Body of pancreas (tissue), 4 donors: ENCODE data around the gene SV2B. TPM values are rescaled to one million over a fixed set of nuclear protein-coding genes. Genes with fewer than 3 reads are reported as not detected.

Experiments
- ATAC-seq: fragments of 150-250 bp; one replicate; pipeline ENCODE4 v1.9.1; 2016
- DNase-seq, 4 donors: peaks; one replicate each; pipeline ENCODE4 v3.0.0-alpha.2; 2019
- H3K27ac ChIP-seq, 4 donors: fragments of 200-600 bp; sonication (generic); 1 replicate in 3 of 4; 2 replicates in 1 of 4; pipeline versions ENCODE4 v1.5.1 to v1.6.1; 2016 to 2019; ENCODE audit warnings: mild to moderate bottlenecking in 1 of 4, mixed read lengths in 1 of 4, moderate library complexity in 1 of 4
- H3K27me3 ChIP-seq, 2 donors: fragments of 200-600 bp; sonication (generic); one replicate each; pipeline ENCODE4 v1.6.0; 2016; ENCODE audit warnings: mild to moderate bottlenecking in 1 of 2
- H3K36me3 ChIP-seq, 2 donors: fragments of 200-600 bp; sonication (generic); replicated peaks in 1 of 2; 2 replicates each; pipeline ENCODE4 v1.5.1; 2016; ENCODE audit warnings: low read depth in 2 of 2; ENCODE audit not compliant: insufficient read depth in 1 of 2
- H3K4me1 ChIP-seq: fragments of 200-600 bp; sonication (generic); one replicate; pipeline ENCODE4 v1.6.0; 2016
- H3K4me3 ChIP-seq, 2 donors: fragments of 200-600 bp; sonication (generic); 1 replicate in 1 of 2; 2 replicates in 1 of 2; pipeline ENCODE4 v1.5.1; 2016 to 2019
- H3K9me3 ChIP-seq, 3 donors: fragments of 200-600 bp; sonication (generic); 1 replicate in 2 of 3; 2 replicates in 1 of 3; pipeline ENCODE4 v1.5.1; 2016
- CTCF ChIP-seq, 7 experiments: fragments of 450-650 bp in 4 of 7; fragments of 200-600 bp in 3 of 7; sonication (generic) in 3 of 7; IDR thresholded peaks; one replicate each; pipeline ENCODE4 v1.5.1; 2016 to 2019; ENCODE audit warnings: antibody characterized with exemption in 7 of 7
- POLR2A ChIP-seq, 3 donors: fragments of 450-650 bp; IDR thresholded peaks; one replicate each; pipeline ENCODE4 v1.6.1; 2016; ENCODE audit warnings: antibody characterized with exemption in 3 of 3, mild to moderate bottlenecking in 2 of 3
- WGBS, 2 donors: methylation state at CpG; one replicate each; pipeline ENCODE4 v1.1.5; 2017; 5-methylcytosine and 5-hydroxymethylcytosine counted together
- intact Hi-C: fragments of 100-400 bp; cut with DNase I; formaldehyde crosslinking; loops from one replicate; pipeline ENCODE4 v1.15.1; 2023
- total RNA-seq, 2 donors: library from RNA; depleted of rRNA; stranded (reverse); fragments of >200 nt; gene quantifications; one replicate each; pipeline ENCODE4 v1.1.0, GENCODE V29; 2016

The SV2B gene
- total RNA-seq, 2 donors from 2014 or later = 0.78 to 20.4 TPM

DNA sequence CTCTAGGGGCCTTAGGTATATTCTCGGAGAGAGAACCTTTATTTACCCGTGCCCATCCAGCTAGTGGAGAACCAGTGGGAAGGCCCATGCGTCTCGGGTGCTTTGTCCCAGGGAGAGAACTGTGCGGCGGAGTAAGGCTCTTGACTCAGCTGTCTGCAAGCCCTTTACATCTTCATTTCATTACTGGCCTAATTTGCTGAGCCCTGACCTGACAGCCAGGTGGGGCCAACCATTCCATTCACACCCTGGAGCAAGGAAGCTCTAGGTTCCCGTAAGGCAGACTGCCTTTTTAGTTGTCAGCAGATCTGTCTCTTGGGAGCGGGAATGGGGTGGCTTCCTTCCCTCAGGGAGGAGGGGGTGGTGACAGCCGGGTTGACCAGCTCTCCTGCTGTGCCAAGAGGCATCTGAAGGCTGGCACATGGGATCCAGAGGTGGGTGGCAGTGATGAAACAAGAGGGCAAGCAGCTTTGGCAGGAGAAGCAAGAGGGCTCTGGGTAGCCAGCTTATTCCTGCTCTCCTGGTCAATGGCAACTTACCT, 36.4 kb downstream of the SV2B start:
- no peak overlapping the region for H3K27ac ChIP-seq
- H3K4me1 ChIP-seq = no peaks in the 10 kb centered on the region
- intact Hi-C loops = no loop called here

GRCh38 chr15:91140601-91141000, 40.5 kb downstream of the SV2B start:
- no peak for ATAC-seq
- WGBS, 2 donors = 42 to 81% methylated on average over 1 of the region's 1 CpG

More for the DNA sequence above, 36.4 kb downstream of the SV2B start:
- no peak for DNase-seq
- no peaks in the 10 kb centered on the region for H3K27me3 ChIP-seq
- ATAC-seq = no peak
- H3K36me3 ChIP-seq = no peaks in the 10 kb centered on the region
- no peak overlapping the region for H3K4me3 ChIP-seq
- 69 to 80% methylated on average over 9 of the region's 9 CpGs for WGBS, 2 donors
- no peaks in the 10 kb centered on the region for H3K9me3 ChIP-seq
- TF ChIP-seq POLR2A (IDR thresholded peaks at IDR 0.05) (no peak), CTCF (IDR thresholded peaks at IDR 0.05) (no peak)

GRCh38 chr15:91141097-91141496, 41.0 kb downstream of the SV2B start:
- DNase-seq (no peak), ATAC-seq (no peak)
- no peaks in the 10 kb centered on the region for H3K9me3 ChIP-seq
- peak overlapping the region in 1 of 4 donors; percentile 32 for H3K27ac ChIP-seq
- WGBS, 2 donors = 69 to 77% methylated on average over 4 of the region's 4 CpGs
- TF ChIP-seq CTCF (IDR thresholded peaks at IDR 0.05) (no peak), POLR2A (IDR thresholded peaks at IDR 0.05) (no peak)
- no peaks in the 10 kb centered on the region for H3K27me3 ChIP-seq
- H3K36me3 ChIP-seq = no peaks in the 10 kb centered on the region
- H3K4me1 ChIP-seq = no peaks in the 10 kb centered on the region
- intact Hi-C loops = no loop called here
- no peak overlapping the region for H3K4me3 ChIP-seq

More at GRCh38 chr15:91140601-91141000, 40.5 kb downstream of the SV2B start:
- no peaks in the 10 kb centered on the region for H3K4me1 ChIP-seq
- H3K27ac ChIP-seq = peak overlapping the region in 1 of 4 donors; percentile 32
- no peak for TF ChIP-seq CTCF (IDR thresholded peaks at IDR 0.05)
- TF ChIP-seq POLR2A (IDR thresholded peaks at IDR 0.05) = no peak
- H3K36me3 ChIP-seq = no peaks in the 10 kb centered on the region
- H3K27me3 ChIP-seq = no peaks in the 10 kb centered on the region
- no peak for DNase-seq
- no peak overlapping the region for H3K4me3 ChIP-seq
- intact Hi-C loops = no loop called here
- H3K9me3 ChIP-seq = no peaks in the 10 kb centered on the region

DNA sequence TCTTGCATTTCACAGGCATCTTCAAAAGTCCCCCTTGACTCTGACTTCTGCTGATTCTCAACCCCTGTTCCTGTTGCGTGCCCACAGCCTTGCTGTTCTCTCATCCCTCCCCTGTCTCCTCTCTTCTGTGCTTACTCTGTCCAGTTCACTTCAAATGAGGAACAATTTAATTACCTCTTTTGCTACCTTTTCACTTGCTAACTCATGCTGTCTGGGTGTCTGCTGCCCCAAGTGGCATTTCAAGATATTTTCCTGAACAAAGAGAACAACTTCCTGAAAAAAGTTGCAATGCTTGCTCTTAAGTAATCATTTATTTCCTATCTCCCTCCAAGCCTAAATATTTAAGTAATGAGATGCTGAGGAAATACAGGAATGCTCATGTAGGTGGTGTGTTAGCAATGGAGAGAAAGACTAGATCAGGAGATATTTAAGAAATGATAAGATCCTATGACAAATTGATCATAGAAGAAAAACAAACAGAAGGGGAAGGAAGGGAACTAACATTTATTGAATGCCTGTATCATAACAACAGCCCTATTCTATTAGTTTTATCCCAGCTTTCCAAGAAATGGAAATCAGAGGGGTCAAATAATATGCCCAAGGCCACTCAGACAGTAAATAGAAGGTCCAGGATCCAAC, 42.2 kb downstream of the SV2B start:
- peak in 6 of 7 experiments; percentile 40 to 63 (median 54) for TF ChIP-seq CTCF (IDR thresholded peaks at IDR 0.05)
- no peak for TF ChIP-seq POLR2A (IDR thresholded peaks at IDR 0.05)
- WGBS, 2 donors = 55 to 59% methylated on average over 1 of the region's 1 CpG
- no peaks in the 10 kb centered on the region for H3K9me3 ChIP-seq
- no peaks in the 10 kb centered on the region for H3K27me3 ChIP-seq
- no peaks in the 10 kb centered on the region for H3K36me3 ChIP-seq
- no peaks in the 10 kb centered on the region for H3K4me1 ChIP-seq
- peak in 2 of 4 donors; percentile 9 to 23 for DNase-seq
- H3K27ac ChIP-seq = peak overlapping the region in 2 of 4 donors; percentile 32 to 44
- no peak overlapping the region for H3K4me3 ChIP-seq
- peak; percentile 80 for ATAC-seq
- intact Hi-C loops = no loop called here

DNA sequence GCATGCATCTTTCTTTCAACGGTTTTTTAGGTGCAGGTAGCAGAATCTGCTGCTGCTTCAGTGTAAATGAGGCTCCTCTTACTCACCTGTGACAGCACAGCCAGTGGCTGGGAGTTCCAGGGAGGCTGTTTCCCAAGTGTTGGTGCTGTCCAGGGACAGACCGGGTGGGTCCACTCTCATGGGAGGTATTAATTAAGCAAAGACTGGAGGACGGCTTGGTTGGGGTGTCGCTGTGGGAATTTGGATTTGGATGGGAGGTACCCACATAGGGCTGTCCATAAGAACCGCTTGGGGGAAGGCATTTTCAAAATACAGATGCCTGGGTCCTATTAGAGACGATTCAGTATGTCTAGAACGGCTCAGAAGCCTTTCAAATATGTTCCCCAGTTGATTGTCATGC, 42.9 kb downstream of the SV2B start:
- H3K27me3 ChIP-seq = no peaks in the 10 kb centered on the region
- H3K4me3 ChIP-seq = no peak overlapping the region
- no peak for TF ChIP-seq POLR2A (IDR thresholded peaks at IDR 0.05)
- no peak for TF ChIP-seq CTCF (IDR thresholded peaks at IDR 0.05)
- no peaks in the 10 kb centered on the region for H3K9me3 ChIP-seq
- intact Hi-C loops = no loop called here
- 47 to 68% methylated on average over 7 of the region's 7 CpGs for WGBS, 2 donors
- ATAC-seq = no peak
- H3K36me3 ChIP-seq = no peaks in the 10 kb centered on the region
- no peaks in the 10 kb centered on the region for H3K4me1 ChIP-seq
- no peak for DNase-seq
- H3K27ac ChIP-seq = peak overlapping the region in 1 of 4 donors; percentile 6
